NT2/D1 (cell line): Measurements from ENCODE around the gene ADAMTSL2.

Experiments
- SUZ12 ChIP-seq: IDR thresholded peaks from 2 replicates; pipeline ENCODE4 v1.6.1; 2011; ENCODE audit not compliant: insufficient read length, insufficient read depth; ENCODE audit errors: extremely low read depth
- ZNF274 ChIP-seq: IDR thresholded peaks from 2 replicates; pipeline ENCODE4 v1.6.1; 2011; ENCODE audit warnings: mild to moderate bottlenecking, low read depth, low read length

DNA sequence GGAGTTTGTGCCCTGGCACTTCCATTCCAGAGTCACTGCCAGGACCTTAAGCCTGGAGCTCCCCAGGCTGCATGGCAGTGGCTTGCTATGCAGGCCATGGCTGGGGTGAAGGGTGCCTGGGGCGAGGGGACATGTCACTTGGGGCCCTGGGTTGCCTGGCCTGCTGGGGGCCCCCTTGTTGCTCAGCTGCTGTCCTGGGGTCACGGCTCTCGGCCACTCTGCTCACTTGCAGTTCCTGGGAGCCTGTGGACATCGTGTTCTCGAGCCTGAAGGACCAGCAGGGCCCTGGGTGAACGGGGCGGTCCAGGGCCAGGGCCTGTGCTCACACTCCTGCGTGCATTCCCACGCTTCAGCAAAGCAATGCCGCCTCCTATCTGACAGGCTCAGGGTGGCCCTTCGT, 41.1 kb upstream of the ADAMTSL2 start:
- TF ChIP-seq SUZ12, result no peak
- no peak for TF ChIP-seq ZNF274
